Measurements from ENCODE around the gene CDK13. TPM values are rescaled to one million over a fixed set of nuclear protein-coding genes. Genes with fewer than 3 reads are reported as not detected.
"Not testable (repeated sequence)": the region's sequence is repeated elsewhere in the genome, so short reads cannot be mapped to it uniquely, and the experiment has no call there.

Gene CDK13
- total RNA-seq, 1 donor from 2014 or later, result 50.2 TPM

DNA sequence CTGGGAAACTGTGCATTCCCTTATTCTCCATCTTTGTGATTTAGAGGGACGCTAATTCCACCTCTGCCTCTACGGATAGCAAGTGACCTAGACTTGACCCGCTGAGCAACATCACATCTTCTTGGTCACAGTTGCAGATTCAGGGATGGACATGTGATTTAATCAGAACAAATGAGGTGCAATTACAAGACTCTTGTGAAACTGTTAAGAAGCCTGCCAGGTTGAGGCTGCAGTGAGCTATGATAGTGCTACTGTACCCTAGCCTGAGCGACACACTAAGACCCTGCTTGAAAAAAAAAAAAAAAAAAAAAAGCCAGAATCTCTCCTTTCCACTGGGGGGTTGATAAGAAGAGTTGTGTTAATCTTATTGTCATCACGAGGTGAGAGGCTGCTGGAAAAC lies 170.0 kb downstream of the CDK13 start:
- H3K27ac Mint-ChIP-seq (ENCODE audit: unreplicated experiment), result no peak overlapping the region
- H3K4me3 Mint-ChIP-seq, result no peak overlapping the region
- H3K9me3 Mint-ChIP-seq, result no peaks in the 10 kb centered on the region
- peaks cover 7% of the 10 kb centered on the region for H3K36me3 Mint-ChIP-seq (ENCODE audit: low read depth)
- TF ChIP-seq, protein P1, sequence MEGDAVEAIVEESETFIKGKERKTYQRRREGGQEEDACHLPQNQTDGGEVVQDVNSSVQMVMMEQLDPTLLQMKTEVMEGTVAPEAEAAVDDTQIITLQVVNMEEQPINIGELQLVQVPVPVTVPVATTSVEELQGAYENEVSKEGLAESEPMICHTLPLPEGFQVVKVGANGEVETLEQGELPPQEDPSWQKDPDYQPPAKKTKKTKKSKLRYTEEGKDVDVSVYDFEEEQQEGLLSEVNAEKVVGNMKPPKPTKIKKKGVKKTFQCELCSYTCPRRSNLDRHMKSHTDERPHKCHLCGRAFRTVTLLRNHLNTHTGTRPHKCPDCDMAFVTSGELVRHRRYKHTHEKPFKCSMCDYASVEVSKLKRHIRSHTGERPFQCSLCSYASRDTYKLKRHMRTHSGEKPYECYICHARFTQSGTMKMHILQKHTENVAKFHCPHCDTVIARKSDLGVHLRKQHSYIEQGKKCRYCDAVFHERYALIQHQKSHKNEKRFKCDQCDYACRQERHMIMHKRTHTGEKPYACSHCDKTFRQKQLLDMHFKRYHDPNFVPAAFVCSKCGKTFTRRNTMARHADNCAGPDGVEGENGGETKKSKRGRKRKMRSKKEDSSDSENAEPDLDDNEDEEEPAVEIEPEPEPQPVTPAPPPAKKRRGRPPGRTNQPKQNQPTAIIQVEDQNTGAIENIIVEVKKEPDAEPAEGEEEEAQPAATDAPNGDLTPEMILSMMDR (conservative IDR thresholded peaks at IDR 0.05), result no peak
- DNase-seq (ENCODE audit: low read depth, low spot score), result no peak
- no peaks in the 10 kb centered on the region for H3K27me3 Mint-ChIP-seq (ENCODE audit: low read depth)
- no peaks in the 10 kb centered on the region for H3K4me1 Mint-ChIP-seq

DNA sequence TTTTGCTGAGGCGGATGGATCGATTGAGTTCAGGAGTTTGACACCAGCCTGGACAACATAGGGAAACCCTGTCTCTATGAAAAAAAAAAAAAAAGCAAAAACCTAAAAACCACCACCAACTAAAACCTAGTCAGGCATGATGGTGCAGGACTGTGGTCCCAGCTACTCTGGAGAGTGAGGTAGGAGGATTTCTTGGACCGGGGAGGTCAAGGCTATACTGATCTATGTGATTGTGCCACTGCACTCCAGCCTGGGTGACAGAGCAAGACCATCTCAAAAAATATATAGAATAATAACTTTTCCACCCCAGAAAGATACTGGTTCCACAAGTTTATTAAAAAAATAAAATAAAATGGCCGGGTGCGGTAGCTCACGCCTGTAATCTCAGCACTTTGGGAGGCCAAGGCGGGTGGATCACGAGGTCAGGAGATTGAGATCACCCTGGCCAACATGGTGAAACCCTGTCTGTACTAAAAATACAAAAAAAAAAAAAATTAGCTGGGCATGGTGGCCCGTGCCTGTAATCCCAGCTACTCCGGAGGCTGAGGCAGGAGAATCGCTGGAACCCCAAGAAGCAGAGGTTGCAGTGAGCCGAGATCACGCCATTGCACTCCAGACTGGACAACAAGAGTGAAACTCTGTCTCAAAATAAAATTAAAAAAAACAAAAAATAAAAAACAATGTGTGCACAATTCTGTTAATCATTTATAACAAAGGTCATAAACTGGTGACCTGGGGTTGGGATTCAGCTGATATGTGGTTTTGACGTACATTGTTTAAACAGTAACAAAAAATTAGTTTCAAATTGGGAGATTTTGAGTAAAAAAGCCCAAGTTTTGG lies 172.3 kb downstream of the CDK13 start:
- H3K9me3 Mint-ChIP-seq; H3K27me3 Mint-ChIP-seq (ENCODE audit: low read depth); H3K27ac Mint-ChIP-seq (ENCODE audit: unreplicated experiment); H3K4me3 Mint-ChIP-seq; DNase-seq (ENCODE audit: low read depth, low spot score); H3K36me3 Mint-ChIP-seq (ENCODE audit: low read depth); H3K4me1 Mint-ChIP-seq: not testable (repeated sequence)

DNA sequence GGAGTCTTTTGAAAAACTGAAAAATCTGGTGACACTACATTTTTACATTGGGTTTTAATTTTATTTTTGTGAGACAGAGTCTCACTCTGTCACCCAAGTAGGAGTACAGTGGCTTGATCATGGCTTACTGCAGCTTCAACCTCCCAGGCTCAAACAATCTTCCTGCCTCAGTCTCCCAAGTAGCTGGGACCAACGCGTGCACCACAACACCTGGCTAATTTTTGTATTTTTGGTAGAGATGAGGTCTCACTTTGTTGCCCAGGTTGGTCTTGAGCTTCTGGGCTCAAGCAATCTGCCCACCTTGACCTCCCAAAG lies 172.8 kb downstream of the CDK13 start:
- H3K36me3 Mint-ChIP-seq (ENCODE audit: low read depth), result peaks cover 7% of the 10 kb centered on the region
- TF ChIP-seq, protein P1 (conservative IDR thresholded peaks at IDR 0.05), result no peak
- H3K27ac Mint-ChIP-seq (ENCODE audit: unreplicated experiment), result no peak overlapping the region
- no peak for DNase-seq (ENCODE audit: low read depth, low spot score)
- H3K9me3 Mint-ChIP-seq, result no peaks in the 10 kb centered on the region
- H3K4me3 Mint-ChIP-seq, result no peak overlapping the region
- H3K27me3 Mint-ChIP-seq (ENCODE audit: low read depth), result no peaks in the 10 kb centered on the region
- no peaks in the 10 kb centered on the region for H3K4me1 Mint-ChIP-seq

DNA sequence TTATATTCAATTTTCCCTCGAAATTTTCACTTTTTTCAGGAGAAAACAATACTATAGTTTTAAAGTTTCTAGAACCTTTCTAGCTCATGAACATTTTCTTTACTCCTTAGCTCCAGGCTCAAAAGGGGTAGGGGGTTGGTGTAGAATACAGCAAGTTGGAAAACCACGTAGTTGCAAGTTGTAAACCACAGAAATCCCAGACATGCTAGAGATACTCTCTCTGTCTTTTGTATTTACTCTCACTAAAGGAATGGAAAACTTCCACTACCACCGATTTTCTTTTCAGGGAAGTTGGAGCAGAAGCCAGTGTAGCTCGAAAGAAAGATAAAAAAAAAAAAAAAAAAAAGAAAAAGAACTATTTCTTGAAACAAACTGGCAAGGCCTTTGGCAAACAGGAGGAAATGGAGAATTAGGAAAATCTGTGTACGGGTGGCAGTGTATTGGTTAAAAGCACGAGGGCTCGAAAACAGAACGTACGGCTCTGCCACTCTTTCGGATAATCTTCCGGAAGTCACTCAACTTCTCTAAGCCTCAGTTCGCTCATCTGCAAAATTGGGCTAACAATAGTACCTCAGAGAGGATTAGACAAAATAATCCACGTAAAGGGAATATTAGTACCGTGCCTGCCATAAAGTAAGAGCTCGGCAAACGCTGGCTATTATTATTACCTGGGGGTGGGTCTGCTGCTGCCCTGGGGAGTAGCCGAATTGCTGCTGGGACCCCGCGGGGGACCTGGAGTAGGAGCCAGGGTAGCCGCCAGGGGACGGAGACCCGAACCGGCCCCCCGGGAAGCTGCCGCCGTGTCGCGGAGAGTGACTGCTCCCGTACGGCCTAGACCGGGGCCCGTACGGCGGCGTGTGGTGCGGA lies 183.7 kb downstream of the CDK13 start:
- no peaks in the 10 kb centered on the region for H3K36me3 Mint-ChIP-seq (ENCODE audit: low read depth)
- peaks cover 3% of the 10 kb centered on the region for H3K27me3 Mint-ChIP-seq (ENCODE audit: low read depth)
- DNase-seq (ENCODE audit: low read depth, low spot score), result peak; percentile 1
- H3K9me3 Mint-ChIP-seq, result no peaks in the 10 kb centered on the region
- TF ChIP-seq, protein P1 (conservative IDR thresholded peaks at IDR 0.05), result no peak
- peak overlapping the region; percentile 100 for H3K4me3 Mint-ChIP-seq
- H3K27ac Mint-ChIP-seq (ENCODE audit: unreplicated experiment), result peak overlapping the region; percentile 71
- peaks cover 16% of the 10 kb centered on the region for H3K4me1 Mint-ChIP-seq

DNA sequence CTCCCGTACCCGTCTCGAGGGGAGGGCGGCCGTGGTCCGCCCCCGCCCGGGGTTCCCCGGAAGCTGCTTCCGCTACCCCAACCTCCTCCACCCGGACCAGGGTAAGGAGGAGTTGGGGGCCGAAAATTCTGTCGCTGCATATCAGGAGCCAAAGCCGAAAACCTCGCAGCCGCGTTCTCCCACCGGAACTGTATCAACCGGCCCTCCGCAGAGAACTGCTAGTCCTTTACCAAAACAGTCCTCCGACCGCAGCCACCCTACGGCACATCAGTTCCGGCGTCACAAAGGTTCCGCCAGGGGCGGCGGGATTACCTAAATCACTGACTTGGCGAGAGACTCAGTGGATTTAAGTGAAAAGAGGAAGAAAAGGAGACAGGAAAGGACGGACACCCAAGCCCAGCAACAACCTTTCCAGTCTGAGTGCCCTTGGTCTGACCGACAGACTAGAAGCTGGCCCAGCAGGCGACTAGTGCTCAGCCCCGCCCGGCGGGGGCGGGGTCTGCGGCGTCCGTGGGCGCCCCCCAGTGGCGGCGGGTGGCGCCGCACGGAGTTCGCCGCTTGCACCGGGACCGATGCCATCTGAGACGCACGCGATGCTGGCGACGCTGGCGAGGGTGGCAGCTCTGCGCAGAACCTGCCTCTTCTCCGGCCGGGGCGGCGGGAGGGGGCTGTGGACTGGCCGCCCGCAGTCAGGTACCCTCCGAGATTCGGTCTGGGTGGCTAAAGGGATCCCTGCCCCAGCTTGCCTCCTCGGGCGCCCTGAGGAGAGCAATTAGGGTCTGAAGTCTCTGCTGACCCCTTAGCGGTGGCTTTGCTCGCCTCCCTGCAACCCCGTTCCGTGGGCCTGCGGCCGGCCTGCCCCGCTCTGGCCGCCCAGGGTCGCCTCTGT lies 184.6 kb downstream of the CDK13 start, which contains the start of the genes MPLKIP and SUGCT:
Gene MPLKIP, minus strand, starts transcription at position 195 of the 889 bp plus-strand sequence. Its CDS starts 55 bp downstream, at position 140.
Gene SUGCT, plus strand, starts transcription at position 578 of the 889 bp plus-strand sequence.
- Mint-ChIP-seq H3K36me3 (ENCODE audit: low read depth) (no peaks in the 10 kb centered on the region), H3K4me3 (peak within 1 kb of the TSS; percentile 100), H3K27me3 (ENCODE audit: low read depth) (peaks cover 3% of the 10 kb centered on the region), H3K9me3 (no peaks in the 10 kb centered on the region), H3K4me1 (peaks cover 16% of the 10 kb centered on the region), H3K27ac (ENCODE audit: unreplicated experiment) (peak within 1 kb of the TSS; percentile 99)
- DNase-seq (ENCODE audit: low read depth, low spot score), result peak; percentile 85
- TF ChIP-seq, protein P1 (conservative IDR thresholded peaks at IDR 0.05), result peak; percentile 98
